SJCRH30 (cell line): ENCODE measurements around the gene CDKN2AIP. TPM values are rescaled to one million over a fixed set of nuclear protein-coding genes. Genes with fewer than 3 reads are reported as not detected.
"Not testable (repeated sequence)": the region's sequence is repeated elsewhere in the genome, so short reads cannot be mapped to it uniquely, and the experiment has no call there.

Experiments used
- DNase-seq, 2 experiments: peaks; one replicate each; pipeline ENCODE4 v3.0.0-alpha.2; 2015 to 2020
- H3K27ac ChIP-seq: fragments of 250-450 bp; sonication (Bioruptor Pico); 2 replicates; pipeline ENCODE4 v1.5.1; 2020; ENCODE audit warnings: mild to moderate bottlenecking, moderate library complexity
- H3K27me3 ChIP-seq: fragments of 250-450 bp; sonication (Bioruptor Pico); 2 replicates; pipeline ENCODE4 v1.5.1; 2020; ENCODE audit warnings: mild to moderate bottlenecking, moderate library complexity
- H3K36me3 ChIP-seq: fragments of 250-450 bp; sonication (Bioruptor Pico); 2 replicates; pipeline ENCODE4 v1.5.1; 2020; ENCODE audit warnings: mild to moderate bottlenecking, moderate library complexity
- H3K4me1 ChIP-seq: fragments of 250-450 bp; sonication (Bioruptor Pico); 2 replicates; pipeline ENCODE4 v1.5.1; 2020; ENCODE audit warnings: mild to moderate bottlenecking, moderate library complexity
- H3K4me3 ChIP-seq: fragments of 250-450 bp; sonication (Bioruptor Pico); 2 replicates; pipeline ENCODE4 v1.5.1; 2020; ENCODE audit warnings: mild to moderate bottlenecking, moderate library complexity
- H3K9me3 ChIP-seq: fragments of 250-450 bp; sonication (Bioruptor Pico); replicated peaks from 2 replicates; pipeline ENCODE4 v1.5.1; 2020; ENCODE audit warnings: mild to moderate bottlenecking, moderate library complexity
- total RNA-seq: library from RNA; depleted of rRNA; stranded (reverse); fragments of >200 nt; shearing (Covaris generic); gene quantifications from 2 replicates; pipeline ENCODE4 v1.2.3, GENCODE V29; 2014

CDKN2AIP gene
- total RNA-seq, 1 experiment from 2014 or later, result 19.5 TPM

- Histone ChIP-seq H3K27ac (no peak overlapping the region), H3K27me3 (no peaks in the 10 kb centered on the region), H3K4me1 (no peaks in the 10 kb centered on the region), H3K9me3 (no peaks in the 10 kb centered on the region), H3K36me3 (no peaks in the 10 kb centered on the region), H3K4me3 (no peak overlapping the region)
- DNase-seq, result no peak
Observed at GRCh38 chr4:183455431-183456195, 11.2 kb downstream of the CDKN2AIP start.

GRCh38 chr4:183458005-183458404, 13.6 kb downstream of the CDKN2AIP start:
- H3K4me1 ChIP-seq, result no peaks in the 10 kb centered on the region
- H3K4me3 ChIP-seq, result no peak overlapping the region
- no peak for DNase-seq
- no peaks in the 10 kb centered on the region for H3K9me3 ChIP-seq
- H3K27me3 ChIP-seq, result no peaks in the 10 kb centered on the region
- no peak overlapping the region for H3K27ac ChIP-seq
- no peaks in the 10 kb centered on the region for H3K36me3 ChIP-seq

- H3K36me3 ChIP-seq, H3K4me1 ChIP-seq, H3K4me3 ChIP-seq, DNase-seq, H3K27ac ChIP-seq, H3K9me3 ChIP-seq, H3K27me3 ChIP-seq: not testable (repeated sequence)
Observed at GRCh38 chr4:183463903-183464619, 19.6 kb downstream of the CDKN2AIP start.

GRCh38 chr4:183465879-183466278, 21.4 kb downstream of the CDKN2AIP start:
- not testable (repeated sequence) for H3K27me3 ChIP-seq, H3K9me3 ChIP-seq, H3K4me3 ChIP-seq, H3K4me1 ChIP-seq, H3K36me3 ChIP-seq, H3K27ac ChIP-seq, DNase-seq

GRCh38 chr4:183467246-183467645, 22.8 kb downstream of the CDKN2AIP start:
- H3K27me3 ChIP-seq, result no peaks in the 10 kb centered on the region
- no peaks in the 10 kb centered on the region for H3K36me3 ChIP-seq
- no peak overlapping the region for H3K27ac ChIP-seq
- no peak overlapping the region for H3K4me3 ChIP-seq
- DNase-seq, result no peak
- H3K9me3 ChIP-seq, result no peaks in the 10 kb centered on the region
- H3K4me1 ChIP-seq, result no peaks in the 10 kb centered on the region

- H3K27me3 ChIP-seq, result no peaks in the 10 kb centered on the region
- no peaks in the 10 kb centered on the region for H3K4me1 ChIP-seq
- H3K36me3 ChIP-seq, result no peaks in the 10 kb centered on the region
- no peak for DNase-seq
- no peak overlapping the region for H3K27ac ChIP-seq
- H3K9me3 ChIP-seq, result no peaks in the 10 kb centered on the region
- no peak overlapping the region for H3K4me3 ChIP-seq
Observed at GRCh38 chr4:183468210-183469095, 24.0 kb downstream of the CDKN2AIP start.

GRCh38 chr4:183469285-183469684, 24.8 kb downstream of the CDKN2AIP start:
- Histone ChIP-seq H3K9me3 (no peaks in the 10 kb centered on the region), H3K27ac (no peak overlapping the region), H3K4me1 (no peaks in the 10 kb centered on the region), H3K4me3 (no peak overlapping the region), H3K27me3 (no peaks in the 10 kb centered on the region), H3K36me3 (no peaks in the 10 kb centered on the region)
- DNase-seq, result no peak

- no peak overlapping the region for H3K27ac ChIP-seq
- DNase-seq, result no peak
Observed at GRCh38 chr4:183469936-183470335, 25.5 kb downstream of the CDKN2AIP start.

GRCh38 chr4:183470821-183471220, 26.4 kb downstream of the CDKN2AIP start:
- no peak for DNase-seq
- no peaks in the 10 kb centered on the region for H3K9me3 ChIP-seq
- H3K4me3 ChIP-seq, result no peak overlapping the region
- H3K27ac ChIP-seq, result no peak overlapping the region
- H3K27me3 ChIP-seq, result no peaks in the 10 kb centered on the region
- no peaks in the 10 kb centered on the region for H3K36me3 ChIP-seq
- H3K4me1 ChIP-seq, result no peaks in the 10 kb centered on the region

More at GRCh38 chr4:183469936-183470335, 25.5 kb downstream of the CDKN2AIP start:
- no peak overlapping the region for H3K4me3 ChIP-seq
- H3K27me3 ChIP-seq, result no peaks in the 10 kb centered on the region
- no peaks in the 10 kb centered on the region for H3K4me1 ChIP-seq
- H3K36me3 ChIP-seq, result no peaks in the 10 kb centered on the region
- H3K9me3 ChIP-seq, result no peaks in the 10 kb centered on the region

GRCh38 chr4:183471946-183472708, 27.7 kb downstream of the CDKN2AIP start:
- no peaks in the 10 kb centered on the region for H3K27me3 ChIP-seq
- H3K4me1 ChIP-seq, result no peaks in the 10 kb centered on the region
- no peaks in the 10 kb centered on the region for H3K36me3 ChIP-seq
- H3K27ac ChIP-seq, result no peak overlapping the region
- peak; percentile 64 to 81 for DNase-seq
- no peaks in the 10 kb centered on the region for H3K9me3 ChIP-seq
- no peak overlapping the region for H3K4me3 ChIP-seq

GRCh38 chr4:183478123-183478522, 33.7 kb downstream of the CDKN2AIP start:
- H3K4me3 ChIP-seq, result no peak overlapping the region
- no peak overlapping the region for H3K27ac ChIP-seq
- H3K36me3 ChIP-seq, result no peaks in the 10 kb centered on the region

GRCh38 chr4:183478926-183479325, 34.5 kb downstream of the CDKN2AIP start:
- Histone ChIP-seq H3K9me3 (no peaks in the 10 kb centered on the region), H3K27me3 (no peaks in the 10 kb centered on the region), H3K4me1 (no peaks in the 10 kb centered on the region), H3K27ac (no peak overlapping the region), H3K4me3 (no peak overlapping the region), H3K36me3 (no peaks in the 10 kb centered on the region)
- no peak for DNase-seq

More at GRCh38 chr4:183478123-183478522, 33.7 kb downstream of the CDKN2AIP start:
- Histone ChIP-seq H3K27me3 (no peaks in the 10 kb centered on the region), H3K4me1 (no peaks in the 10 kb centered on the region), H3K9me3 (no peaks in the 10 kb centered on the region)
- no peak for DNase-seq

- H3K4me3 ChIP-seq, H3K36me3 ChIP-seq, DNase-seq, H3K4me1 ChIP-seq, H3K9me3 ChIP-seq, H3K27ac ChIP-seq, H3K27me3 ChIP-seq: not testable (repeated sequence)
Observed at GRCh38 chr4:183482515-183483095, 38.2 kb downstream of the CDKN2AIP start.

- Histone ChIP-seq H3K27me3 (no peaks in the 10 kb centered on the region), H3K9me3 (no peaks in the 10 kb centered on the region), H3K36me3 (no peaks in the 10 kb centered on the region), H3K27ac (no peak overlapping the region), H3K4me1 (no peaks in the 10 kb centered on the region), H3K4me3 (no peak overlapping the region)
- DNase-seq, result no peak
Observed at GRCh38 chr4:183483997-183484396, 39.6 kb downstream of the CDKN2AIP start.
